Measurements from ENCODE around the gene IL2RA.

Gene IL2RA

DNA sequence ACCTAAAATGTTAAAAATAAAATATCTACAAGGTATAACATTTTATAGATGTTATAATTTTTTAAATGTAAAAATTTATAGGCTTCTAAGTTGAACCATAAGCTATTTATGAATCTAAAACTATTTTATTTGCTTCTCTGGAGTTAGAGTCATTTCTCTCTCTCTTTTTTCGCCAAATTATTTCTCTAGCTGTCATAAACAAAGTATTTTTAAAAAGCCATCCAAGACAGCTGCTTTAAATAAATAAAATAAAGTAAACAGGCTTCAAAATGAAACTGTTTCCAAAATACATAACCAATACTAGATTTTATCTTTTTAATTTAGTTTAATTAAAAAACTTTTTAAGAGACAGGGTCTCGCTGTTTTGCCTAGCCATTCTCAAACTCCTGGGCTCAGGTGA, 72.4 kb downstream of the IL2RA start:
- Histone ChIP-seq H3K79me2 (ENCODE audit: insufficient read depth, low read depth) (no peaks in the 10 kb centered on the region), H4K20me1 (ENCODE audit: insufficient read depth) (no peaks in the 10 kb centered on the region), H3K9ac (no peak overlapping the region), H3K27me3 (ENCODE audit: insufficient read depth, low read depth) (no peaks in the 10 kb centered on the region), H3K4me2 (no peak overlapping the region), H2AFZ (ENCODE audit: low read depth) (no peak overlapping the region), H3K4me1 (ENCODE audit: low read depth, poor library complexity, severe bottlenecking) (peaks cover 4% of the 10 kb centered on the region), H3K36me3 (ENCODE audit: insufficient read depth) (no peaks in the 10 kb centered on the region), H3K4me3 (IDR thresholded peaks at IDR 0.05; ENCODE audit: insufficient read depth, low read depth, low read length) (no peak overlapping the region), H3K27ac (no peak overlapping the region)
- TF ChIP-seq, protein P1, sequence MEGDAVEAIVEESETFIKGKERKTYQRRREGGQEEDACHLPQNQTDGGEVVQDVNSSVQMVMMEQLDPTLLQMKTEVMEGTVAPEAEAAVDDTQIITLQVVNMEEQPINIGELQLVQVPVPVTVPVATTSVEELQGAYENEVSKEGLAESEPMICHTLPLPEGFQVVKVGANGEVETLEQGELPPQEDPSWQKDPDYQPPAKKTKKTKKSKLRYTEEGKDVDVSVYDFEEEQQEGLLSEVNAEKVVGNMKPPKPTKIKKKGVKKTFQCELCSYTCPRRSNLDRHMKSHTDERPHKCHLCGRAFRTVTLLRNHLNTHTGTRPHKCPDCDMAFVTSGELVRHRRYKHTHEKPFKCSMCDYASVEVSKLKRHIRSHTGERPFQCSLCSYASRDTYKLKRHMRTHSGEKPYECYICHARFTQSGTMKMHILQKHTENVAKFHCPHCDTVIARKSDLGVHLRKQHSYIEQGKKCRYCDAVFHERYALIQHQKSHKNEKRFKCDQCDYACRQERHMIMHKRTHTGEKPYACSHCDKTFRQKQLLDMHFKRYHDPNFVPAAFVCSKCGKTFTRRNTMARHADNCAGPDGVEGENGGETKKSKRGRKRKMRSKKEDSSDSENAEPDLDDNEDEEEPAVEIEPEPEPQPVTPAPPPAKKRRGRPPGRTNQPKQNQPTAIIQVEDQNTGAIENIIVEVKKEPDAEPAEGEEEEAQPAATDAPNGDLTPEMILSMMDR (conservative IDR thresholded peaks at IDR 0.05; ENCODE audit: low read depth, low read length), result no peak

DNA sequence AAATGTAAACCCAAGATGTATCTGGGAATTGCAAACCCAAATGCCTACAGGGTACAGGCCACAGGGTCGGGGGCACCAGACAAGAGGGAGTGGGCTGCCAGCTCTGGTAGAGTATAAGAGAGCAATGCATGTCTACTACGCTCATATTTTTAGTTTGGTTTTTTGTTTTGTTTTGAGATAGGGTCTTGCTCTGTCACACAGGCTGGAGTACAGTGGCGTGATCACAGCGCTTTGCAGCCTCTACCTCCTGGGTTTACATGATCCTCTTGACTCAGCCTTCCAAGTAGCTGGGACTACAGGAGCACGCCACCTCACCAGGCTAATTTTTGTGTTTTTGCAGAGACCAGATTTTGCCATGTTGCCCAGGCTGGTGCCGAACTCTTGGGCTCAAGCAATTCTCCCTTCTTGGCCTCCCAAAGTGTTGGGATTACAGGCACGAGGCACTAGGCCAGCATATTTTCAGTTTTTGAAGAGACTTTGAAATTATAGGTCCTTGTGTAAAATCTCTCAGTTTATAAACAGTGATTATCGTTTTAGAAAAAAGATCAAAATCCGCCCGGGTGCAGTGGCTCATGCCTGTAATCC, 73.7 kb downstream of the IL2RA start:
- H3K4me1 ChIP-seq (ENCODE audit: low read depth, poor library complexity, severe bottlenecking), result peaks cover 4% of the 10 kb centered on the region
- no peaks in the 10 kb centered on the region for H3K36me3 ChIP-seq (ENCODE audit: insufficient read depth)
- no peak overlapping the region for H3K4me3 ChIP-seq (IDR thresholded peaks at IDR 0.05; ENCODE audit: insufficient read depth, low read depth, low read length)
- H3K79me2 ChIP-seq (ENCODE audit: insufficient read depth, low read depth), result no peaks in the 10 kb centered on the region
- no peaks in the 10 kb centered on the region for H4K20me1 ChIP-seq (ENCODE audit: insufficient read depth)
- H3K9ac ChIP-seq, result no peak overlapping the region
- H3K27me3 ChIP-seq (ENCODE audit: insufficient read depth, low read depth), result no peaks in the 10 kb centered on the region
- H3K4me2 ChIP-seq, result no peak overlapping the region
- TF ChIP-seq, protein P1 (conservative IDR thresholded peaks at IDR 0.05; ENCODE audit: low read depth, low read length), result no peak
- no peak overlapping the region for H3K27ac ChIP-seq
- no peak overlapping the region; the same call in 1 of the 2 replicates for H2AFZ ChIP-seq (ENCODE audit: low read depth)

DNA sequence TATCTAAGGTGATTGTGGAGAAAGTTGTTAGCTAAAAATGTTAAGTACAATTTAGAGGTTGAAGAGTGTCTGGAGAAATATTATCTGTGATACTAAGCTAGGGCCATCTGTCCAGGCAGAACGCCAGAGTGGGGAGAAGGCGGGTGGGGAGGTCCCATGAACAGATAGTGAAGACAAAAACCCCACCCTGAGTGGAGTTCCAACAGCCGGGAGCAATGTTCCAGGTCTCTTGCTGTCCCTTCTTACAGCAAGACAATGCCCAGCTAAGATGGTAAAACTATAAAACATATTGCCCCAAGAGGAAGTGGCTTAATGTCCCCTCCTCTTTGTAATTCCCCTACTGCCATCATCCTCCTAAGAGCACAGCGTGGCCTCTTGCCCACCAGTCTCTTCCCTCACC, 74.4 kb downstream of the IL2RA start:
- Histone ChIP-seq H3K27me3 (ENCODE audit: insufficient read depth, low read depth) (no peaks in the 10 kb centered on the region), H3K9ac (no peak overlapping the region), H3K4me2 (no peak overlapping the region), H3K4me1 (ENCODE audit: low read depth, poor library complexity, severe bottlenecking) (peaks cover 4% of the 10 kb centered on the region), H4K20me1 (ENCODE audit: insufficient read depth) (no peaks in the 10 kb centered on the region), H3K27ac (no peak overlapping the region), H3K36me3 (ENCODE audit: insufficient read depth) (no peaks in the 10 kb centered on the region), H3K4me3 (IDR thresholded peaks at IDR 0.05; ENCODE audit: insufficient read depth, low read depth, low read length) (no peak overlapping the region), H3K79me2 (ENCODE audit: insufficient read depth, low read depth) (no peaks in the 10 kb centered on the region), H2AFZ (ENCODE audit: low read depth) (no peak overlapping the region)
- TF ChIP-seq, protein P1 (conservative IDR thresholded peaks at IDR 0.05; ENCODE audit: low read depth, low read length), result no peak

DNA sequence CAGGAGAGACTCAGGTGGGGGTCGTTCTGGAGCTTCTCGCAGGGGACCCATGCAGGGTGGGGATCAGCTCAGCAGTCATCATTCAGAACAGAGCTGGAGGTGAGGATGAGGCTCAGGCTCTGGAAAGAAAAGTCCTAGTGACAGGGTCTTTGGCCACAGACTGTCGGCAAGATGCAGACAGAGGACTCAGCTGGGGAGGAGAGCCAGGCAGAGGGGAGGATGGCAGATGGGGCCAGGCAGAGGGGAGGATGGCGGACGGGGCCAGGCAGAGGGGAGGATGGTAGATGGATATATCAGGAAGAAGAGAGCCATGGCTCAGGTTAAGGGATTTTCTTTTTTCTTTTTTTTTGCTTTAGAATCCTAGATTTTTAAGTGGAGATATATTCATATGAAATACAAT, 77.1 kb downstream of the IL2RA start:
- Histone ChIP-seq H3K27ac (no peak overlapping the region), H2AFZ (ENCODE audit: low read depth) (no peak overlapping the region), H3K79me2 (ENCODE audit: insufficient read depth, low read depth) (no peaks in the 10 kb centered on the region), H3K9ac (no peak overlapping the region), H3K4me2 (no peak overlapping the region), H4K20me1 (ENCODE audit: insufficient read depth) (no peaks in the 10 kb centered on the region), H3K36me3 (ENCODE audit: insufficient read depth) (no peaks in the 10 kb centered on the region), H3K27me3 (ENCODE audit: insufficient read depth, low read depth) (no peaks in the 10 kb centered on the region), H3K4me1 (ENCODE audit: low read depth, poor library complexity, severe bottlenecking) (peaks cover 4% of the 10 kb centered on the region), H3K4me3 (IDR thresholded peaks at IDR 0.05; ENCODE audit: insufficient read depth, low read depth, low read length) (no peak overlapping the region)
- TF ChIP-seq, protein P1 (conservative IDR thresholded peaks at IDR 0.05; ENCODE audit: low read depth, low read length), result no peak

All from KMS-11 (cell line).